Right ventricle myocardium superior (tissue), 1 donor: ENCODE data around the gene GLS. TPM values are rescaled to one million over a fixed set of nuclear protein-coding genes. Genes with fewer than 3 reads are reported as not detected.

Experiments
- ATAC-seq: fragments of 200-7000 bp; cut with Tn5 transposase; one replicate; pipeline ENCODE4 v1.9.1; 2020; ENCODE audit warnings: mild to moderate bottlenecking; ENCODE audit not compliant: poor library complexity
- DNase-seq: peaks from one replicate; pipeline ENCODE4 v3.0.0-alpha.2; 2020
- intact Hi-C: fragments of 100-400 bp; cut with DNase I; formaldehyde crosslinking; loops from one replicate; pipeline ENCODE4 v1.11.2; 2022
- total RNA-seq: library from RNA; stranded (reverse); fragmentation: NEBNext Ultra II Directional; extraction: Animal tissue kit (Norgen Biotek cat#: 25700); gene quantifications from one replicate; pipeline ENCODE4 v1.2.1, GENCODE V29; 2021
- donor health status: DM: no; HTN: yes; CAD: no; lungs with severe emphysema.

Gene GLS
- total RNA-seq, 1 donor from 2014 or later = 52.3 TPM

DNA sequence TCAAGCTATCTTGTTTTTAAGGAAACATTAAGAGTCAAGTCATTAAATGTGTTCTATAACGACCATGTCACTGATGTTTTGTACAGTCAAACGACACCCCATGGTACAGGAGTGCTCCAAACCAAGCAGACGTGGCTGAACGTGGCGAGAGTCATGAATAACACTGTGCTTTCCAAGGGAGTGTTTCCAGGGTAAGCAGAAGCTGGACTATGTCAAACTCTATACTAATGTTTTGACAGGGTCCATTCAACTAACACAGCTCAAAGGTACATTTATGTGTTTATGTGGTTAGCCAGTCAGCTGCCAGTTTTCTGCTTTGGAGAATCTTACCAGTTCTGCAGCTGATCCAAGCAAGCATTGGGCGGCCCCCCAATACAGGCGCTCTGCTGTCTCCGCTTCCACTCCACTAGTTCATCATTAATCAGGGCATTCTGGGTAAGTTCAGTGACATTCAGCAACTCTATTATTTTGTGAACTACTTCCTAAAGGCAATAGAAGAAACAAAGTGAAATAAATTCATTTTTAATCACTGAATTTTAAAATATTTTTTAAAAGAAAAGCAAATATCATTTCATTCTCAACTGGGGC is 117.0 kb downstream of the GLS start:
- DNase-seq (no peak), ATAC-seq (no peak)
- intact Hi-C loops = no loop called here

DNA sequence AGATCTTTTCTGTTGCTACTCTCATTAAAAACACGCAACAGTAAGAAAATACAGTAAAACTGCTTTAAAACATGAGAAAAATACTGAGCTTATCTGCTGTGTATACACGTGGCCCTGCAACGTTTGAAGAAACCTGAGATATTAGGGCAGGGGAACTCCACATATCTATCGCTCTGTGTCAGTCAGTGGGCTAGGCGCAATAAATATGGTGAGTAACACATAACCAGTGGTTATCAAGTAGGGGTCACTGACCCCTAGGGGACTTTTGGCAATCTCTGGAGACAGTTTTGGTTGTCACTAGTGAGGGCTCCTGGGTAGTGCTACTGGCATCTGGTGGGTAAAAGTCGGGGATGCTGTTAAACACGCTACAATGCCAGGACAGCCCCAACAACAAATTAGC is 118.4 kb downstream of the GLS start:
- ATAC-seq = no peak
- DNase-seq = no peak
- intact Hi-C loops = no loop called here

DNA sequence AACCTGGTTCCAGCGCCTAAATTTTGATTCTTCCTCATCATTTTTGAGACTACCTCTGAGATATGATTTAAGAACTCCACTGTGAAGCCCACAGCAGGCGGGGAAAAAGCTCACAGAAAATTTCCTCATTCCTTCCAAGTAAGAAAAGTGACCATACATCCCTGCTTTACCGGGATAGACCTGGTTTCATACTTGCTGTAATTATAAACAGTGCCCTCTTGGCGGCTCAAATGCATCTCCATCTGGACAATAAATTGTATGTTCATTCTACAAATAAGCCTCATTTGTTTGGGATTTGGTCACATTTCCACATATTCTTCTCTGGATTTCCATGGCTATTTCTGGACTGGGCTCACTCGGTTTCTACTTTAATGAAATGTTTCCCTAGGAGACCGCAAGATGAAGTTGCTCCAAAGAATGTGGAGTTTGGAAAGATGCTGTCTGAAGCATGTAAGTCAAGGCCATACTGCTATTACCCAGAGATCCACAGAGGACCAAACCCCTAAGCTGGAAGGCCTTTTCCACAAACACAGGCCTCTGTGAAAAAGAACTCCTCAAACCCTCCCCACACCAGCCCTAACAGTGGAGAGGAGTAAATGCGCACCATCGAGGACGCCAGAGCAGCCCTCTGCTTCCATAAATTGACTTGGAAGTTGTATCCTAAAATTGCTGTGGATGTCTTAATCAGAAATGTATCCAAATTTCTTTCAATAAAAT is 119.5 kb downstream of the GLS start:
- ATAC-seq (no peak), DNase-seq (no peak)
- intact Hi-C loops = no loop called here

DNA sequence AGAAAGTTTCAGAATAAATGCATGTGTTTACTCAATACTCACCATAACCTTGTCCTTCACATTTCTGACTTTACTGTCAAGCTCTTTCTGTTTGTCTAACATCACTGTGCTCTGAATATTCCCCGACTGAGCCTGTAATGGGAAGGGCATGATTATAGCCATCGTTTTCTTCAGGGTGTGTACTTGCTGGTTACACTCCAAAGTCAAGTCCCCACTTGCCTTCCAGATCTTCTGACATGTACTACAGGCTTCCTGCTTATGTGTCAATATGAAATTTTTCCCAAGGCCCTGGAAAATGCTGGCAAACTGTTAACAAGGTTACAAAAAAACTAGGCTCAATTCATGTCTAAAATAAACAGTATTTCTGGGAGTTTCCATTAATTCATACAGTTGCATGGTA is 120.4 kb downstream of the GLS start:
- intact Hi-C loops = no loop called here
- DNase-seq = no peak
- no peak for ATAC-seq

DNA sequence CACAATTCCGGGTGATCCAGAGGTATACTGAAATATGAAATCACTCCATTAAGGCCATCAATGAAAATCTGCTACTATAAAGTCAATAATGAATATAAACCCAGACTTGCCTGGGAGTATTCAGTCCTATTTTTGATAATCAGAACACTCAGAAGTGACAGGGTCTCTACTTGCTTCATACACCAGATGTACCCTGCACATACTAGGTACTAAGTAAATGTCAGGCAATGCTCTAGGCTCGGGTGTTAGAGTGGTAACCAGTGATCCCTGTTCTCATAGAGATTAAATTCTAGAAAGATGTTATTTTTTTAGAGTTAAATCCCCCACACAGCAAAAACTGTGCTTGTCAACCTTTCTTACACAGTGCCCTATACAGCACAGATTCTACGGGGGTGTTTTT is 121.0 kb downstream of the GLS start:
- DNase-seq = no peak
- no peak for ATAC-seq
- intact Hi-C loops = no loop called here

DNA sequence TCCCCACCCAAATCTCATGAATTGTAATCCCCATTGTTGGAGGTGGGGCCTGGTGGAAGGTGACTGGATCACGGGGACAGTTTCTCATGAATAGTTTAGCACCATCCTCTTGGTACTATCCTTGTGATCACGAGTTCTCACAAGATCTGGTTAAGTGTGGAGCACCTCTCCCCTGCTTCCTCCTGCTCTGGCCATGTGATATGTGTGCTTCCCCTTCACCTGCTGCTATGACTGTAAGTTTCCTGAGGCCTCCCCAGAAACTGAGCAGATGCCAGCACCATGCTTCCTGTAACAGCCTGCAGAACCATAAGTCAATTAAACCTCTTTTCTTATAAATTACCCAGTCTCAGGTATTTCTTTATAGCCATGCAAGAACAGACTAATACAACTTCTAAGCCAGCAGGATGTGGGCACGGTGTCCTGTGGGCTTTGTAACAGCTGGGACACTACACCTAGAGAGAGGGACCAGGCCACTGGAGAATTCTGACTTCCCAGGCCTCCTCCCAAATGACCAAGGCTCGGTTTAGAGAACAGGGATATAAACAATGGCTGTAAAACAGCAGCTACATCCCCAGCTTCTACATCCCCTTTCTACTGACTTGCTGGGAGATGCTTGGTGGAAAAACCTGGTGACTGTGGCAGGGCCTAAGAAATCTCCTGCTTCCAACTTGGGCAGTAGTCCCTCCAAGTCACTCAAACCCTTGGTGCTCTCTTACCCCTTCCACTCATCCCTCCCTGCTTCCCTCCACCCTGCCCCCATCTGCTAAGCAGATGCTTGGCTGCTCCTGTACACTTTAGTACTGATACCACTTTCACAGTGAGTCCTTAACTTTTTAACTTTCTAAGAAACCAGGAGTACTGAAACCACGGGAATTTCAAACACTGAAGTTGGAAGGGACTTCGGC is 123.0 kb downstream of the GLS start:
- DNase-seq (no peak), ATAC-seq (no peak)
- intact Hi-C loops = no loop called here

DNA sequence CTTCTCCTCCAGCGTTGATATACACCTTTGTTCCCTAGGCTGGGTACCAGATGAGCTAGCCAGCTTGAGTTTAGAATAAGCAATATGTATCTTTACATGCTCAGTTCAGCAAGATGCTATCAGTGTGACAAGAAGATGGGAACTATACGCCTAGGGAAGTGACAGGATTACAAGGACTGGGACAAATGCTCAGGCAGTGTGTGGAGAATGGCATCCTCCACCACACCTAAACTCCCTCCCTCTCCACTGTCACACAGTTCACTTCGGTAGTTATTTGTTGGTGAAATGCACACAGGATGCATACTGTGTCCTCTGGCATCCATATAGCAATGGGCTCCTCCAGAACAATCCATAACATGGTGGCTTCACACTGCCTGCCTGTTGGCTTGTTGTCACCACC is 125.7 kb downstream of the GLS start:
- ATAC-seq = no peak
- intact Hi-C loops = no loop called here

DNA sequence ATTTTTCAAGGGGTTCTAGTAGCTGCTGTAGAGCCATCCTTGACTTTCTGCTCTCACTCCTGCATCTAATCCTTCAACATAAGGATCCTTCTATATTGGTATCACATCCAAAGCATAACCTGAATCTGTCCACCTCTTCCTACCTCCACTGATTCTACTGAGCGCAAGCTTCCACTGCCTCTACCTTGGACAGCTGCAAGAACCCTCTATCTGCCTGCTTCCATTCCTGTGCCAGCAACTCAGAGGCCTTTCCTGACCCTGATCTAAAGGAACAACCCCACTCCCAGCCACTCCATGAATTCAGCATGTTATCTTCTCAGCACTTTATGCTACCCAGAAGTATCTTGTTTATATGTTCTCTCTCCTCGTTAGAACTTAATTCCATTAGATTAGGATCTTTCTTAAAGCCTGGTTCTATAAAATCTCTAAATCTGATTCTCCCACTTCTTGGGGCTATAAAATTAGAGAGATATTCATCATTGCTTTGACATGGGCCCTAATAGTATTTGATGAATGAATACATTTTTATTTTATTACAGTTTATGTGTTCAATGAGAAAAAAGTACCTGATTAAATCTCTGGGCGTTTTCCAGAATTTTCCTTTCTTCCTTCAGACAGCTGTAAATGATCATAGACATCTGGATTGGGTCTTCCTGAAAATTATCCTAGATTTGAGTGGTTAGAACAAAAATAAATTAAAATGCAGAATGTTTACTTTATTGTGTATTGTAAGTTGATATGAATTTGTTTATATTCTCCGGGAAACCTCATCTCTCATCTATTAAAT is 126.6 kb downstream of the GLS start:
- no peak for DNase-seq
- intact Hi-C loops = no loop called here
- ATAC-seq = no peak

More for the DNA sequence above, 125.7 kb downstream of the GLS start:
- no peak for DNase-seq

DNA sequence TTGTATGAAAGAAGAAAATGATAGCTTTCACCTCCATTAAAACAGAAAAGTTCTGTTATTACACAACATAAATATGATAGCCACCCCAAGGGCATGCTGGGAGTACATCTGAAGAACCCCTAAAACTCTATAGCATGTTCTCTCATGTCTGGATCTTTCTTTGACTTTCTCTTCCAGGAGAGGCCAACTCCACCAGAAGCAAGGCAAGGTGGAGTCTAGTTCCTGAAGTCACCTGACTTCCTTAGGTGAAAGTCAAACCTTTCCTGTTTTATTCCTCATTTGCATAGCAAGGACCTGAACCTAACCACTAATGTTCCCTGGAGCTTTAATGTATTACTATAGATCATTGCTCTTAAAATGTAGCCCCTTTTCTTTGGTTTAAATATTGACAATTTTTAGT is 127.7 kb downstream of the GLS start:
- intact Hi-C loops = no loop called here
- DNase-seq (no peak), ATAC-seq (no peak)

DNA sequence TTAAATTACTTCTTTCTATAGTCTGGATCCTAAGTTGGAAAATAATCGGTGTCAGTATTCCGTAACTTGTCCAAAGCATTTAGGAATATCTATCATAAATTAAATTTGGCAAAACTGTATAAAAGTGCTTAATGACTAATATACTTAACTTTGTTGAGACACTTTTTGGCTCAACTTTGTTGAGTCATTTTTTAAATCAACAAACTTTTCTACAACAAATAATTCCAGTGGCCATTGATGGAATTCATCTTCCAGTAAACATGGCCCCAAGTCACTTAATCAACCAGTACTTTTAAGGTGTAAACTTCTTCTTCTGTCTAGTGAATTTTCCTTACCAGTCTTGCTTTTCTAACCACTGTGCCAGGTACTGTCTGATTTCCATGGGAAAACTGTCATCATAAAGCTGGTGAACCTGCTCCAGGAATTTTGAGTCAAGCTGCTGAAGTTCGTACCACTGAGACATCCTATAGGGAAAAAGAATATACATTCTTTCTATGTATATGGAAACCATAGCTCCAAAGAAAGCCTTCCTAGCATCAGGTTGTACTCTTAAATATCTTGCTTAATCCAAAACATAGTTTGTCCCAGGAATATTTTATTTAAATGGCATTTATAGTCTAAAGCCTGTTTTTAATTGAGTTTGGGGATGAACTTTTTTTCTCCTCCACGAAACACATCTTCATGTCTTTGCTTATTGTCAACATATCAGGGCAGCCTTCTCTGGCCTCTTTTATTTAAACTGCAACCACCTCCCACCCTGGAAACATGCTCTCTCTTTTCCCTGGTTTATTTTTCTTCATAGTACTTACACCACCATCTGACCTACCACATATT is 129.1 kb downstream of the GLS start:
- intact Hi-C loops = no loop called here
- ATAC-seq (no peak), DNase-seq (no peak)

DNA sequence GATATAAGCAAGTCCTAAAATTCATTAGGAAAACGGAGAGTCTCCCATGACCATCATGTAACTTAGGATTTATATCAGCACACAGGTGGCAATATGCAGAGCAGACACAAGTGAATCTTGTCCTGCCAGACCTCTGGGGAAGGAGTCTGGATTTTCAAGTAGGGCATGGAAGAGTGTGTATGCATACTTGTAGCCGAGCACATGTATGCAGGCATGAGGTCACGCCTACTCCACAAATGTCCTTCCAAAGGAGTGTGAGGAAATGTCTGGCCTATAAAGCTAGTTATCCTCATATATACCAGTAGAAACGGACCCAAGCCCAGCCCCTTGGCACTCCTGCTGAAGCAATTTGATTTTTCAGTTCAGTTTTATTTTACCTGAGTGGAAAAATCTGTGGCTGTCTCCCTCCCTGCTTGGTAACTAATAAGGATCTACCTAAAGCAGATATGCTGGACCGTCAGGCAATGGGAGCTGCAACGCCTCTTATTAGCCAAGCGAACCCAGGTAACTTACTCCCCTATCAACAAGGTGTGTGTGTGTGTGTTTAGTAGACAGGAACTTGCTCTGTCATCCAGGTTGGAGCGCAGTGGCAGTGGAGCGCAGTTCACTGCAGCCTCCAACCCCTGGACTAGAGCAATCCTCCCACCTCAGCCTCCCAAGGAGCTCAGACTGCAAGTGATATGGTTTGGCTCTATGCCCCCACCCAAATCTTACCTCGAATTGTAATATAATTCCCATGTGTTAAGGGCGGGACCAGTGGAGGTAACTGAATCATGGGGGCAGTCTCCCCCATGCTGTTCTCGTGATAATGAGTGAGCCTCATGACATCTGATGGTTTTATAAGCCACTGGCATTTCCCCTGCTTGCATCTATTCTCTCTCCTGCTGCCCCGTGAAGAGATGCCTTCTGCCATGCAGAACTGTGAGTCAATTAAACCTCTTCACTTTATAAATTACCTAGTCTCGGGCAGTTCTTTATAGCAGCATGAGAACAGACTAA is 130.6 kb downstream of the GLS start:
- no peak for DNase-seq
- intact Hi-C loops = no loop called here
- ATAC-seq = no peak

DNA sequence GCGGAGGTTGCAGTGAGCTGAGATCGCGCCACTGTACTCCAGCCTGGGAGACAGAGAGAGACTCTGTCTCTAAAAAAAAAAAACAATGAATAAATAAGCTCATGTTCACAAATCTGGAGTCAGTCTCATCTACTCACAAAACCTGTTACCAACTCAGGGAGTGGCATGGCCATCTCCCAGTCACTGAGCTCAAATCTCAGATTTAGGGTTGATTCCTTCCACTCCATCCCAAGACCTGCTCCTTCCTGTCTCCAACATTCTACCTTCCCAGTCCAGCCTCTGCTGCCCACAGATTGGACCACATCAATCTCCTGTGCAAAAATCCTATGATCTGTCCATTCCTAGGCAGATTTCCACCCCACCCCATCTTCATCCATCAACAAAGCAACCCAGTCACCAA is 131.7 kb downstream of the GLS start:
- intact Hi-C loops = no loop called here
- ATAC-seq (no peak), DNase-seq (no peak)

DNA sequence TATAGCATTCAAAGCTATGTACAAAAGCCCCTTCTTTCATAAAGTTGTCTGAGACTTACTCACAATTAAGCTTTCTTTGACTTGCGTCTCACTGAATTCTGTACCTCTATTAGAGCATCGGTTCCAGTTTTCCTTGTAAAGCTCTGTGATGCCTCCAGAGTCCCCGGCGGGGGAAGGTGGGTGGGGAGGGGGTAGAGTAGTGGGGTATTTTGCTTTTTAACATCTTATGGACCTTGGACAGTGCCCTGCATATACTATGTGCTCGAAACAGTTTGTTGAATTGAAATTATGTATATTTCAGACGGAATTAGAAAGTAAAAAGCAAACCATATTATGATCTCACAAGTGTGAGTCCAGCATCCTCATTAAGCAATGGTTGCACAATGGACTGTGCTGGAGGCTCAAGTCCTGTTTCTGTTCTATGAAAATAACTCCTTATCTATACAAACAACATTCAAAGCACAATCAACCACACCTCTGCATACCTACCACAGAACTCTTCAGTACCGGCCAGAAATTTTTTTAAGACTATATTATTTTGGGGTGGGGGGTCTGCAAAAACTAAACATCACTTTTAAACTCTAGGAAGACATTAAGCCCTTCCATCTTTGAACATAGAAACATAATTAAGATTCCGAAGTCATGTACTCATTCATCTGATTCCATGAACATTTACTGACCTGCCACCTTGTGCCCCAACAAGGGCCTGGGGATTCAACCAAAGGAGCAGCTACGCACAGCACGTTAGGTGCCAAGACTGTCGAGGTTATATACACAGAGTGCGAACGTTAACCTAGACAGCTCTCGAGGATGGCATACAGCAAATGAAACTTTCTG is 132.4 kb downstream of the GLS start:
- DNase-seq (no peak), ATAC-seq (peak; percentile 18)
- intact Hi-C loops = no loop called here

DNA sequence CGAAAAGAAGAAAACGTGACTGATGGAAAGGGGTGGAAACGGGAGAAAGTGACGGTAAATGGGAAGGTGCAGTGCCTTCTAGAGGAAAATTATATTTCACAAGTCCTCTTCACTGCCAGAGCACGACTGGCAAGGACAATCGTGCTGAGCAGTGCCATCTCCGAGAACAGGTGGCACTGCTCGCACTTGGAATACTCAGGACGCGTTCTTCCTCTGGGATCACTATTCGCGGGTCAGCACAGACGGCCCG is 133.0 kb downstream of the GLS start:
- intact Hi-C loops = no loop called here
- no peak for ATAC-seq
- DNase-seq = no peak

DNA sequence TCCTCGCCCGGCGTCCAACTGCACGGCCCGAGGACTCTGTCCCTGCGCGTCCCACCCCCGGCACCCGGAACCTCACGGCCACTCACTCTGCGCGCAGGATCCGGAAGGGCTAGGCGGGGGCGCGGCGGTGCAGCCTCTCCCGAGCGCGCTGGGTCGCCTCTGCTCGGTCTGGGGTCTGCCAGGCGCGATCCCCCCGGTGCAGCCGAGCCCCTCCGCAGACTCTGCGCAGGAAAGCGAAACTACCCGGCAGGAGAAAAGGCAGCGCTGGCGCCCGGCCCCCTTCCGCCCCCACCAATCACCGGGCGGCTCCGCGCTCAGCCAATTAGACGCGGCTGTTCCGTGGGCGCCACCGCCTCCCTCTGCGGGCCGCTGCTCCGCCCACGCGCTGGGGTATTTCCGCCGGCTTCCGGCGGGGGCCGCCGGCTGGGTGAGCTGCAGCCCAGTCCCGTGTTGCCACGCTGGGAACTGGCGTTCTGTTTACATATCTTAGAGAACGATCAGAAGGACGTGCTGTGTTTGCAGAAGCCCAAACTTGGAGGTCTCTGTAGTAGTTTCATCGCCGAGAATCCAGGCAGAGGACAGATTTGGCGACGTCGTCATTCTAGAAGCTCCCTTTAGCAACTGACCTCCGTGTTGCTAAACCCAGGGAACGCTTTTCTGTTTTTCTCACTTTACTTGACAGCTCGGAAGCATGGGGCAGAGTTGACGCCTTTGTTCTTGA is 133.5 kb downstream of the GLS start, which contains the start of gene STAT1:
STAT1 (minus strand) TSS at position 240 of the 721 bp plus-strand sequence. CDS start 4,168 bp downstream, outside the sequence.
- ATAC-seq = peak; percentile 99
- intact Hi-C loops = no loop called here
- DNase-seq = peak; percentile 96

DNA sequence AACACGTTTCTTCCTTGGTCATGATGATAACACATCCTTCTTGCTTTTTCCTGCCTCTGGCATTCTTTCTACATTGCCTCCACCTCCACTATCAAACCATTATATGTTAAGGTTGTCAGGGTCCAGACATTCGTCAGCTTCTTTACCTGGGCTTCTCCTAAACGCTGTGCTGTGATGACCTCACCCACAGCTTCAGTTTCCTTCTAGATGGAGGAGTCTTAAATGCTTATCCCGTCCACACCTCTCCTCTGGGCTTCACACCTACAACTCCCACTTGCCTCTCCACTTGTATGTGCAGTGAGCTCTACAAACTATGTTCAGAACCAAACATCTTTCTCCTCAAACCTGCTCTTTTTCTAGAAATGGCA is 134.0 kb downstream of the GLS start:
- no peak for ATAC-seq
- intact Hi-C loops = no loop called here
- no peak for DNase-seq
